Mesenchymal stem cell (in vitro differentiated cells and primary cell): ENCODE measurements around the gene ABHD8.

Experiments
- DNase-seq: peaks from one replicate; pipeline ENCODE4 v3.0.0-alpha.2; 2013
- H2AFZ ChIP-seq: one replicate; pipeline ENCODE4 v1.6.1; 2013; ENCODE audit warnings: low read depth, mild to moderate bottlenecking, control low read depth, inconsistent platforms, low read length, moderate library complexity
- H2AK5ac ChIP-seq: 2 replicates; pipeline ENCODE4 v1.6.1; 2013; ENCODE audit warnings: low read length, moderate library complexity, mild to moderate bottlenecking, inconsistent platforms; ENCODE audit not compliant: severe bottlenecking
- H2BK120ac ChIP-seq: one replicate; pipeline ENCODE4 v1.6.1; 2013; ENCODE audit warnings: low read depth, mild to moderate bottlenecking, inconsistent platforms, low read length, moderate library complexity
- H2BK12ac ChIP-seq, 2 experiments: one replicate each; pipeline ENCODE4 v1.6.1; 2013; ENCODE audit warnings: inconsistent platforms in 2 of 2, low read length in 2 of 2, mild to moderate bottlenecking in 2 of 2, moderate library complexity in 2 of 2, control low read depth in 1 of 2
- H2BK15ac ChIP-seq: one replicate; pipeline ENCODE4 v1.6.1; 2013; ENCODE audit warnings: mild to moderate bottlenecking, low read depth, inconsistent platforms; ENCODE audit not compliant: poor library complexity, severe bottlenecking
- H2BK5ac ChIP-seq: 2 replicates; pipeline ENCODE4 v1.6.1; 2013; ENCODE audit warnings: low read depth, mild to moderate bottlenecking, low read length, control low read depth, inconsistent platforms; ENCODE audit not compliant: poor library complexity, severe bottlenecking
- H3K14ac ChIP-seq, 2 experiments: one replicate each; pipeline ENCODE4 v1.6.1; 2013; ENCODE audit warnings: inconsistent platforms in 2 of 2, low read length in 2 of 2, control low read depth in 1 of 2, mild to moderate bottlenecking in 1 of 2, moderate library complexity in 1 of 2
- H3K18ac ChIP-seq, 2 experiments: one replicate each; pipeline ENCODE4 v1.6.1; 2013; ENCODE audit warnings: inconsistent platforms in 2 of 2, low read length in 2 of 2, control low read depth in 1 of 2, low read depth in 1 of 2, mild to moderate bottlenecking in 1 of 2
- H3K23ac ChIP-seq, 2 experiments: one replicate each; pipeline ENCODE4 v1.6.1; 2013; ENCODE audit warnings: inconsistent platforms in 2 of 2, low read length in 2 of 2, mild to moderate bottlenecking in 2 of 2, moderate library complexity in 2 of 2, control low read depth in 1 of 2
- H3K27ac ChIP-seq: 2 replicates; pipeline ENCODE4 v1.5.1; 2013; ENCODE audit warnings: mild to moderate bottlenecking, moderate library complexity, low read length, control low read depth, inconsistent platforms; ENCODE audit not compliant: poor library complexity, severe bottlenecking
- H3K27me3 ChIP-seq, 2 experiments: 2 replicates each; pipeline versions ENCODE4 v1.6.1 to v1.7.0; 2013; ENCODE audit warnings: low read length in 2 of 2, mild to moderate bottlenecking in 2 of 2, moderate library complexity in 2 of 2, control low read depth in 1 of 2, inconsistent platforms in 1 of 2; ENCODE audit not compliant: control insufficient read depth in 1 of 2, insufficient read depth in 1 of 2
- H3K36me3 ChIP-seq, 2 experiments: 2 replicates each; pipeline versions ENCODE4 v1.6.1 to v1.7.0; 2013; ENCODE audit warnings: low read length in 2 of 2, control low read depth in 1 of 2, inconsistent platforms in 1 of 2, low read depth in 1 of 2, mild to moderate bottlenecking in 1 of 2; ENCODE audit not compliant: insufficient read depth in 2 of 2, control insufficient read depth in 1 of 2
- H3K4ac ChIP-seq, 2 experiments: one replicate each; pipeline ENCODE4 v1.6.1; 2013; ENCODE audit warnings: inconsistent platforms in 2 of 2, low read length in 2 of 2, mild to moderate bottlenecking in 2 of 2, moderate library complexity in 2 of 2, control low read depth in 1 of 2, low read depth in 1 of 2
- H3K4me1 ChIP-seq: 2 replicates; pipeline ENCODE4 v1.6.1; 2013; ENCODE audit warnings: low read depth, low read length, control low read depth; ENCODE audit not compliant: control insufficient read depth, insufficient read depth
- H3K4me2 ChIP-seq: 2 replicates; pipeline ENCODE4 v1.6.1; 2013; ENCODE audit warnings: low read length, mild to moderate bottlenecking, inconsistent platforms; ENCODE audit not compliant: poor library complexity, severe bottlenecking
- H3K4me3 ChIP-seq, 2 experiments: 2 replicates each; pipeline versions ENCODE4 v1.5.1 to v1.7.0; 2013; ENCODE audit warnings: low read length in 2 of 2, mild to moderate bottlenecking in 2 of 2, control low read depth in 1 of 2, low read depth in 1 of 2; ENCODE audit not compliant: insufficient read depth in 1 of 2
- H3K79me1 ChIP-seq: replicated peaks from 2 replicates; pipeline ENCODE4 v1.6.1; 2013; ENCODE audit warnings: mild to moderate bottlenecking, control low read depth, low read length, inconsistent platforms; ENCODE audit not compliant: poor library complexity, severe bottlenecking
- H3K9ac ChIP-seq: 2 replicates; pipeline ENCODE4 v1.7.0; 2013; ENCODE audit warnings: mild to moderate bottlenecking, low read length, moderate library complexity
- H3K9me3 ChIP-seq: 2 replicates; pipeline ENCODE4 v1.7.0; 2013; ENCODE audit warnings: mild to moderate bottlenecking, low read length; ENCODE audit not compliant: control insufficient read depth
- H4K8ac ChIP-seq: one replicate; pipeline ENCODE4 v1.6.1; 2013; ENCODE audit warnings: inconsistent platforms, mild to moderate bottlenecking, low read length, moderate library complexity
- H4K91ac ChIP-seq: one replicate; pipeline ENCODE4 v1.6.1; 2013; ENCODE audit warnings: mild to moderate bottlenecking, low read length, inconsistent platforms
- WGBS: methylation state at CpG from one replicate; pipeline ENCODE4 v1.1.7; 2013; ENCODE audit warnings: mixed read lengths; 5-methylcytosine and 5-hydroxymethylcytosine counted together

Gene ABHD8

DNA sequence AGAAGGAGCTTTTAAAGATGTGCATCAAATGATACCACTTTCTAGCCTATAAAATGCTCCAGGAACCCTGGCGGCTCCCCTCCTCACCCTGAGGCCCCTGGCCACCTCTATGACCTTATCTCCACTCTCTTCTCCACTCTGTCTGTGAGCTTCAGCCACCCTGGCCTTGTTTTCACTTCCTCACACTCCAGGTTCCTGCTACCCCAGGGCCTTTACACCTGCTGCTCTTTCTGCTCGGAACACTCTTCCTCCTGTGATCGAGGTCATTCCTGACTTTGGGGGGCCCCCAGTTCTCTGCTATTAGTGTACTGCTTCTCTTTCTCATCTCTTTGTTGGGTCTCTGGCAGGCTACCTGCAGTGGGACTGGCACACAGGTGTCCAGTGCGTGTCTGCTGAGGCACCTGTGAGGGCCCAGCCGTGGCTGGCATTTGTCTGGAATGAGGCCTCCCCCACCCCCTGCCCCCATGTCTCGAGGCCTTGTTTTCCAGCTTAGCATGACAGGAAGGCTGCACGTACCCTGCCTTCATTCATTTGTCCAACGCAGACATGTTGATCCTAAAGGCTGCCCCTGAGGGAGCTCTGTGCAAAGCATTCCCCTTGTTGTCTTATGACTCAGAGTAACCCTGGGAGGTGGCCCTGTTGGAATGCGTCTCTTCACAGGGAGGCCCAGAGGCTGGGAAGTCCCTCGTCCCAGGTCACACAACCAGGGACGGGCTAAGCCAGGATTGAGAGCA lies 8.4 kb upstream of the ABHD8 start:
- H3K9ac ChIP-seq = peak overlapping the region; percentile 42
- no peak overlapping the region for H2BK5ac ChIP-seq
- WGBS = 47% methylated on average over 11 of the region's 11 CpGs
- H2BK120ac ChIP-seq = no peak overlapping the region
- H3K9me3 ChIP-seq = no peaks in the 10 kb centered on the region
- H3K36me3 ChIP-seq = peaks cover 25 to 38% of the 10 kb centered on the region in 2 experiments
- peak overlapping the region in 1 of 2 experiments; percentile 34 for H3K4ac ChIP-seq
- peak overlapping the region in 1 of 2 experiments; percentile 28 for H3K23ac ChIP-seq
- no peak overlapping the region for H2AFZ ChIP-seq
- peak overlapping the region; percentile 17 for H2AK5ac ChIP-seq
- H2BK12ac ChIP-seq = no peak overlapping the region
- H3K4me3 ChIP-seq = peak overlapping the region in 1 of 2 experiments; percentile 12
- H3K4me1 ChIP-seq = peaks cover 30% of the 10 kb centered on the region
- H3K4me2 ChIP-seq = peak overlapping the region; percentile 14
- H3K14ac ChIP-seq = no peak overlapping the region
- peaks cover 31% of the 10 kb centered on the region for H3K79me1 ChIP-seq
- no peak overlapping the region for H4K91ac ChIP-seq
- no peaks in the 10 kb centered on the region for H3K27me3 ChIP-seq
- no peak overlapping the region for H4K8ac ChIP-seq
- peak overlapping the region; percentile 69 for H3K27ac ChIP-seq
- H2BK15ac ChIP-seq = no peak overlapping the region
- H3K18ac ChIP-seq = peak overlapping the region in 1 of 2 experiments; percentile 29
- DNase-seq = peak; percentile 90

GRCh38 chr19:17309965-17310461 lies 6.8 kb upstream of the ABHD8 start:
- Histone ChIP-seq H3K23ac (no peak overlapping the region), H3K27me3 (no peaks in the 10 kb centered on the region), H4K91ac (no peak overlapping the region), H3K36me3 (peaks cover 15 to 27% of the 10 kb centered on the region in 2 experiments), H2BK12ac (no peak overlapping the region), H2BK120ac (no peak overlapping the region), H3K4me2 (peak overlapping the region; percentile 82), H3K4me1 (peaks cover 35% of the 10 kb centered on the region), H3K9ac (peak overlapping the region; percentile 97), H3K9me3 (no peaks in the 10 kb centered on the region), H4K8ac (peak overlapping the region; percentile 93), H3K79me1 (peaks cover 27% of the 10 kb centered on the region), H3K4me3 (peak overlapping the region; percentile 85 to 93), H3K18ac (peak overlapping the region; percentile 89 to 95), H3K14ac (peak overlapping the region; percentile 71 to 79), H3K27ac (peak overlapping the region; percentile 38), H2AFZ (no peak overlapping the region), H2AK5ac (peak overlapping the region; percentile 31), H3K4ac (peak overlapping the region; percentile 64 to 99), H2BK15ac (no peak overlapping the region), H2BK5ac (peak overlapping the region; percentile 4)
- no peak for DNase-seq
- 8% methylated on average over 18 of the region's 23 CpGs for WGBS

- Histone ChIP-seq H2BK12ac (peak within 1 kb of the TSS in 1 of 2 experiments; percentile 24), H3K18ac (peak within 1 kb of the TSS; percentile 89 to 95), H4K8ac (peak within 1 kb of the TSS; percentile 93), H3K4ac (peak within 1 kb of the TSS; percentile 64 to 99), H2BK5ac (peak within 1 kb of the TSS; percentile 4), H3K4me3 (peak within 1 kb of the TSS; percentile 85 to 93), H3K9ac (peak within 1 kb of the TSS; percentile 97), H3K14ac (peak within 1 kb of the TSS; percentile 71 to 79), H2BK15ac (peak within 1 kb of the TSS; percentile 86), H3K9me3 (no peaks in the 10 kb centered on the region), H2BK120ac (peak within 1 kb of the TSS; percentile 84), H2AK5ac (peak within 1 kb of the TSS; percentile 31), H3K4me2 (peak within 1 kb of the TSS; percentile 82), H3K4me1 (peaks cover 41% of the 10 kb centered on the region), H3K27me3 (no peaks in the 10 kb centered on the region), H3K23ac (no peak within 1 kb of the TSS), H3K36me3 (peaks cover 9 to 22% of the 10 kb centered on the region in 2 experiments), H2AFZ (no peak within 1 kb of the TSS), H4K91ac (peak within 1 kb of the TSS; percentile 92), H3K79me1 (peaks cover 23% of the 10 kb centered on the region), H3K27ac (peak within 1 kb of the TSS; percentile 38)
- whole genome bisulfite sequencing = under 1% methylated on average over 40 of the region's 46 CpGs
- DNase-seq = peak; percentile 100
Measured at GRCh38 chr19:17309198-17309964, 6.2 kb upstream of the ABHD8 start, which contains the start of gene DDA1. TSS of gene DDA1 (plus strand) at chr19:17309563. CDS start at chr19:17309655, 92 bp downstream.
